WERI-Rb-1 (cell line): ENCODE measurements around the gene KIAA1586.

Experiments
- DNase-seq: peaks from one replicate; pipeline ENCODE4 v3.0.0-alpha.2; 2020
- H3K27ac ChIP-seq: fragments of 250-450 bp; sonication (Bioruptor Pico); 2 replicates; pipeline ENCODE4 v1.5.1; 2020; ENCODE audit warnings: mild to moderate bottlenecking, moderate library complexity
- H3K27me3 ChIP-seq: fragments of 250-450 bp; sonication (Bioruptor Pico); 2 replicates; pipeline ENCODE4 v1.5.1; 2021; ENCODE audit warnings: mild to moderate bottlenecking, low read depth, moderate library complexity; ENCODE audit not compliant: insufficient read depth, severe bottlenecking
- H3K36me3 ChIP-seq: fragments of 250-450 bp; sonication (Bioruptor Pico); 2 replicates; pipeline ENCODE4 v1.5.1; 2020; ENCODE audit warnings: mild to moderate bottlenecking, moderate library complexity
- H3K4me3 ChIP-seq: 2 replicates; pipeline ENCODE4 v1.5.1; 2011; ENCODE audit warnings: low read depth, mild to moderate bottlenecking, control low read depth, low read length
- H3K9me3 ChIP-seq: fragments of 250-450 bp; sonication (Bioruptor Pico); 2 replicates; pipeline ENCODE4 v1.5.1; 2021; ENCODE audit warnings: mild to moderate bottlenecking, moderate library complexity; ENCODE audit not compliant: severe bottlenecking
- TF ChIP-seq, protein P1 (sequence below): IDR thresholded peaks from 2 replicates; pipeline ENCODE4 v1.5.1; 2011; ENCODE audit warnings: low read depth, mild to moderate bottlenecking, control low read depth, inconsistent platforms, low read length

The KIAA1586 gene

DNA sequence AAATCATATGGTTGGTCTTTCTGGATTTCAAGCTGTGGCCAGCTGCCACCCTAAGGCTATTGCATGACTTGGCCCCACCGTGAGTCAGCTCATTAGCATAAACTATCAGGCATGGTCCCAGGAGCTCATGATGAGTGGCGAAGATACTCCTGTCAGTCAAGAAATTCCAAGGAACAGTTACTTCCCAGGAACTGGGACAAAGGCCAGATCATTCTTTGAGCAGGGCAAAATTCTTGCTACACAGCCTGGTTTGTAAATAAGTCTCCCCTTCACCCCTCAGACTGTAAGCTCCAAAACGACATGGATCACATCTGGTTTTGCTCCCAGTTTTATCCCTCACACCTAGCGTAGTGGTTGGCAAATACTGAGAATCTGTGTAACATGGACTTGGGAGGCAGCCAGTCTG, 33.0 kb upstream of the KIAA1586 start:
- no peak overlapping the region for H3K27ac ChIP-seq
- H3K9me3 ChIP-seq = no peaks in the 10 kb centered on the region
- no peak overlapping the region for H3K4me3 ChIP-seq
- H3K36me3 ChIP-seq = no peaks in the 10 kb centered on the region
- no peaks in the 10 kb centered on the region for H3K27me3 ChIP-seq
- TF ChIP-seq, protein P1, sequence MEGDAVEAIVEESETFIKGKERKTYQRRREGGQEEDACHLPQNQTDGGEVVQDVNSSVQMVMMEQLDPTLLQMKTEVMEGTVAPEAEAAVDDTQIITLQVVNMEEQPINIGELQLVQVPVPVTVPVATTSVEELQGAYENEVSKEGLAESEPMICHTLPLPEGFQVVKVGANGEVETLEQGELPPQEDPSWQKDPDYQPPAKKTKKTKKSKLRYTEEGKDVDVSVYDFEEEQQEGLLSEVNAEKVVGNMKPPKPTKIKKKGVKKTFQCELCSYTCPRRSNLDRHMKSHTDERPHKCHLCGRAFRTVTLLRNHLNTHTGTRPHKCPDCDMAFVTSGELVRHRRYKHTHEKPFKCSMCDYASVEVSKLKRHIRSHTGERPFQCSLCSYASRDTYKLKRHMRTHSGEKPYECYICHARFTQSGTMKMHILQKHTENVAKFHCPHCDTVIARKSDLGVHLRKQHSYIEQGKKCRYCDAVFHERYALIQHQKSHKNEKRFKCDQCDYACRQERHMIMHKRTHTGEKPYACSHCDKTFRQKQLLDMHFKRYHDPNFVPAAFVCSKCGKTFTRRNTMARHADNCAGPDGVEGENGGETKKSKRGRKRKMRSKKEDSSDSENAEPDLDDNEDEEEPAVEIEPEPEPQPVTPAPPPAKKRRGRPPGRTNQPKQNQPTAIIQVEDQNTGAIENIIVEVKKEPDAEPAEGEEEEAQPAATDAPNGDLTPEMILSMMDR = no peak
- no peak for DNase-seq

GRCh38 chr6:57017069-57017468, 29.4 kb upstream of the KIAA1586 start:
- no peaks in the 10 kb centered on the region for H3K36me3 ChIP-seq
- no peak for DNase-seq
- no peak overlapping the region for H3K4me3 ChIP-seq
- TF ChIP-seq, protein P1 = no peak
- no peaks in the 10 kb centered on the region for H3K27me3 ChIP-seq
- H3K9me3 ChIP-seq = no peaks in the 10 kb centered on the region
- no peak overlapping the region for H3K27ac ChIP-seq

GRCh38 chr6:57017841-57018240, 28.7 kb upstream of the KIAA1586 start:
- H3K27me3 ChIP-seq = no peaks in the 10 kb centered on the region
- no peak overlapping the region for H3K27ac ChIP-seq
- TF ChIP-seq, protein P1 = no peak
- H3K9me3 ChIP-seq = no peaks in the 10 kb centered on the region
- no peaks in the 10 kb centered on the region for H3K36me3 ChIP-seq
- no peak for DNase-seq
- H3K4me3 ChIP-seq = no peak overlapping the region

DNA sequence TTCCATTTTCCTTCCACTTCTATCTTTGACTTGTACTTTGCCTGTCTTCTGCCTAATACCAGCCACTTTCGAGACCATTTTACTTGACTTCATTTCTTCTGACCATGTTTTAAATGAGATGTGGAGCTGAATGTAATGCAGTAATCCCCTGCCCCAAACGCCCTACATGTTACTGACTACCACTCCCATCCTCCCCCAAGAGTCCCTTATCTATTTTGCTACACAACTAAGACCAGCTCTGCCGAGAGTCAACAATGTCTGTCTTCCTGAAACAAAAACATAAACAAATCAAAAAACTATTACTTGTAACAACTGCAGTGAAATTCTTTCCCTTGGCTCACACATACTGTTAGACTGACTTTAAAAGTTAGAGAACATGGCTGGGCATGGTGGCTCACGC, 27.1 kb upstream of the KIAA1586 start:
- Histone ChIP-seq H3K9me3 (peaks cover 5% of the 10 kb centered on the region), H3K4me3 (no peak overlapping the region), H3K27ac (no peak overlapping the region), H3K36me3 (no peaks in the 10 kb centered on the region), H3K27me3 (no peaks in the 10 kb centered on the region)
- TF ChIP-seq, protein P1 = no peak
- no peak for DNase-seq

DNA sequence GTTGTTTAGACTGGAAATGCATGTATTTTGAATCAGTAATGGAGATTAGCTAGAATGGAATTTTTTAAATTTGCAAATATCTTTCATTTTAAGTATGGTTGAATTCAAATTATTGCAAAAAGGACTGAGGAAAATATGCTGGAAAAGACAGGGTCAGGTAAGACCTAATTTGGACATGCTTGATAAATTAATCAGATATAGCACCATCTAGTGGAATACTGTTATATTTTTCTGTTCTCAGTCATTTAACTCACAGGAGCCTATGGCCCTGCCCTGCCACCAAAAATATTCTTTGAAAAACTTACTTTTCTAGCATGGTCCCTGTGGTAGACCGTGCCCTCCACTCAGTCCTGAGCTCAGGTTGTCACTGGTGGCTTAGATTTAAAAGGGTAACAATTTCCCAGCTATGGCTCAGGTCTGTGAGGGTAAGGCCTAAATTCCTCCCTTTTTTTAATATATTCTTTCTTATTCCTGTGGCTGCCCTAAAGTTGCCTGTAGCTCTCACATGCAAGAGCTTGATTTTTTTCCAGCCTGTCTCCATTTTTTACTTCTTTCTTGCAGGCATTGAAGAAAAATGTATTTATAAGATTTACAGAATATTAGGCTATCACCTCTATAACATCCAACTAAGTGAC, 25.3 kb upstream of the KIAA1586 start:
- H3K36me3 ChIP-seq = no peaks in the 10 kb centered on the region
- peaks cover 12% of the 10 kb centered on the region for H3K9me3 ChIP-seq
- TF ChIP-seq, protein P1 = peak; percentile 19; the same call in 1 of the 2 replicates
- H3K27ac ChIP-seq = no peak overlapping the region
- no peaks in the 10 kb centered on the region for H3K27me3 ChIP-seq
- no peak overlapping the region for H3K4me3 ChIP-seq
- DNase-seq = no peak

- no peak for DNase-seq
Observed at GRCh38 chr6:57024321-57024720, 22.2 kb upstream of the KIAA1586 start.

More at GRCh38 chr6:57024321-57024720, 22.2 kb upstream of the KIAA1586 start:
- Histone ChIP-seq H3K27me3 (no peaks in the 10 kb centered on the region), H3K4me3 (no peak overlapping the region), H3K36me3 (no peaks in the 10 kb centered on the region), H3K9me3 (peaks cover 12% of the 10 kb centered on the region), H3K27ac (no peak overlapping the region)
- TF ChIP-seq, protein P1 = no peak
